ENCODE measurements around the gene RCVRN.

Gene RCVRN

DNA sequence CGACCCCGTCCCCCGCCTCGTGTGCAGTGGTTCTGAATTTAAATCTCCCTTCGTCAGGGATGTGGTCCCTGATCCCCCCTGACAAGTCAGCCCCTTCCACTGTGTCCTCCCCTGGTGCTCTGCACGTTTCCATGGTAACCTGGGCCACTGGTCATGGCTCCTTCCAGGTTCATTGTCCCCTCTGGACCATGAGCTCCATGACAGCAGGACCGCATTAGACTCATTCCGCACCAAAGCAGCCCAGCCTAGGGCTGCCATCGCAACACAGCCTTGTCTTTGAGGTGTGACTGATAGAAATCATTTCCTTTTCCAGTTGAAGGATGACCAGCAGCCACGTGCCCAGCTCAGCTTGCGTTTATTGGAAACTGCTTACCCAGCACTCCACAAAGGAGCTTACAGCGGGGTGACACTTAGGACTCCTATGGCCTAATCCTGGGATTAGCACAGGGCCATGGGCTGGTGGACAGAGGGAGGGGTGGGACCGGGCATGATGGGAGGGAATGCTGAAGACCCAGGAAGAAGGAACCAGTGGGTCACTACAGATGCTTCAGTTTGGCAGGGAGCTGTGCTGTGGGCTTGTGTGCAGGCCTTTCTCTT is 7.6 kb downstream of the RCVRN start:
- Histone ChIP-seq H3K27me3 (ENCODE audit: insufficient read depth, low read length, poor library complexity, severe bottlenecking) (no peaks in the 10 kb centered on the region), H4K20me1 (ENCODE audit: insufficient read depth, low read length, poor library complexity, severe bottlenecking) (no peaks in the 10 kb centered on the region)
- no peak for TF ChIP-seq EZH2phosphoT487 (IDR thresholded peaks at IDR 0.05; ENCODE audit: borderline replicate concordance)
- TF ChIP-seq, protein P1, sequence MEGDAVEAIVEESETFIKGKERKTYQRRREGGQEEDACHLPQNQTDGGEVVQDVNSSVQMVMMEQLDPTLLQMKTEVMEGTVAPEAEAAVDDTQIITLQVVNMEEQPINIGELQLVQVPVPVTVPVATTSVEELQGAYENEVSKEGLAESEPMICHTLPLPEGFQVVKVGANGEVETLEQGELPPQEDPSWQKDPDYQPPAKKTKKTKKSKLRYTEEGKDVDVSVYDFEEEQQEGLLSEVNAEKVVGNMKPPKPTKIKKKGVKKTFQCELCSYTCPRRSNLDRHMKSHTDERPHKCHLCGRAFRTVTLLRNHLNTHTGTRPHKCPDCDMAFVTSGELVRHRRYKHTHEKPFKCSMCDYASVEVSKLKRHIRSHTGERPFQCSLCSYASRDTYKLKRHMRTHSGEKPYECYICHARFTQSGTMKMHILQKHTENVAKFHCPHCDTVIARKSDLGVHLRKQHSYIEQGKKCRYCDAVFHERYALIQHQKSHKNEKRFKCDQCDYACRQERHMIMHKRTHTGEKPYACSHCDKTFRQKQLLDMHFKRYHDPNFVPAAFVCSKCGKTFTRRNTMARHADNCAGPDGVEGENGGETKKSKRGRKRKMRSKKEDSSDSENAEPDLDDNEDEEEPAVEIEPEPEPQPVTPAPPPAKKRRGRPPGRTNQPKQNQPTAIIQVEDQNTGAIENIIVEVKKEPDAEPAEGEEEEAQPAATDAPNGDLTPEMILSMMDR (conservative IDR thresholded peaks at IDR 0.05; ENCODE audit: low read length), result no peak

DNA sequence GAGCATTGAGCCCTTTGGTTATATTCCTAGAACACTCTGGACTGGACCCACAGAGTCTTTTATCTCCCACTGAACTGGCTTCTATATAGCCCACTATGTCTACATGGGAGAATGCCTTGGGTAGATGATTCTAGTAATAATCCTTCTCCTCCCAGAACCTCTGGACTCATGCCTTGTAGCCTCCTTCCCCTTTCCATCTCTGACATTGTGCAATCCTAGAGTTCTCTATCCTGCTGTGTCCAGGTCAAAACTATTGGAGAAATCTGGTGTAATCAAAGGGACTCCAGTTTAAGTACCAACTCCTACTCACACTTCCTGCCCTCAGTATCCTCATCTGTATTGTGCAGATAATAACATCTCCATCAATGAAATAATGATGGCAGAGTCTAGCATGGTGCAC is 9.1 kb downstream of the RCVRN start:
- Histone ChIP-seq H3K4me1 (ENCODE audit: insufficient read depth, low read length, poor library complexity, severe bottlenecking) (no peaks in the 10 kb centered on the region), H3K27me3 (ENCODE audit: insufficient read depth, low read length, poor library complexity, severe bottlenecking) (no peaks in the 10 kb centered on the region)

More for the DNA sequence above, 7.6 kb downstream of the RCVRN start:
- Histone ChIP-seq H3K4me2 (ENCODE audit: low read depth, low read length, poor library complexity, severe bottlenecking) (no peak overlapping the region), H3K79me2 (ENCODE audit: insufficient read depth, low read length) (no peaks in the 10 kb centered on the region), H3K9me2 (replicated peaks; ENCODE audit: low read depth, low read length) (no peaks in the 10 kb centered on the region), H3K4me3 (ENCODE audit: low read length, poor library complexity, severe bottlenecking) (no peak overlapping the region), H3K9ac (ENCODE audit: low read depth, low read length, poor library complexity, severe bottlenecking) (no peak overlapping the region), H3K9me3 (ENCODE audit: insufficient read depth, low read depth, low read length) (no peaks in the 10 kb centered on the region), H3F3A (ENCODE audit: low read depth) (no peaks in the 10 kb centered on the region), H2AFZ (ENCODE audit: low read length) (no peak overlapping the region), H3K4me1 (ENCODE audit: insufficient read depth, low read length, poor library complexity, severe bottlenecking) (no peaks in the 10 kb centered on the region), H3K36me3 (ENCODE audit: insufficient read depth, low read length) (no peaks in the 10 kb centered on the region)

DNA sequence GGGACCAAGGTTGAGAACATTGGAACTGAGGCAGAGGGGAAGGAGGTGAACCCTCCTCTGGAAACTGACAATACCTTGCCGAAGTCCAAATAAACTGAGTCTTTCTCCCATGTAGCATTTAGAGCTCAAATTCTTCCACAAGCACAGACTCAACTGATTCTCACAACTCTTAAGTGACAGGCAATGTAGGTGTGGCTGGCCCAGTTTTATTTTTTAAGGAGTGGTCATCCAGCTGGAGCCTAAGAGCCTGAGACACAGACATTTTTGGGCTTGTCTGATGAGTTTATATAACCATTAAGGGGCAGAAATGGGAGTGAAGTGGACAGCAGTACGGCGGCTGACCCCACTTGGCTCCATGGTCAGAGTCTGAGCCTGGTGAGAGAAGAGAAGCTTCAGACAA is 10.8 kb downstream of the RCVRN start:
- no peaks in the 10 kb centered on the region for H3K9me3 ChIP-seq (ENCODE audit: insufficient read depth, low read depth, low read length)
- no peaks in the 10 kb centered on the region for H4K20me1 ChIP-seq (ENCODE audit: insufficient read depth, low read length, poor library complexity, severe bottlenecking)
- no peaks in the 10 kb centered on the region for H3K27me3 ChIP-seq (ENCODE audit: insufficient read depth, low read length, poor library complexity, severe bottlenecking)
- H3K79me2 ChIP-seq (ENCODE audit: insufficient read depth, low read length), result no peaks in the 10 kb centered on the region
- no peaks in the 10 kb centered on the region for H3K4me1 ChIP-seq (ENCODE audit: insufficient read depth, low read length, poor library complexity, severe bottlenecking)
- H3K36me3 ChIP-seq (ENCODE audit: insufficient read depth, low read length), result no peaks in the 10 kb centered on the region
- no peak overlapping the region for H3K9ac ChIP-seq (ENCODE audit: low read depth, low read length, poor library complexity, severe bottlenecking)
- H3F3A ChIP-seq (ENCODE audit: low read depth), result no peaks in the 10 kb centered on the region
- H3K9me2 ChIP-seq (replicated peaks; ENCODE audit: low read depth, low read length), result no peaks in the 10 kb centered on the region
- no peak overlapping the region for H3K4me3 ChIP-seq (ENCODE audit: low read length, poor library complexity, severe bottlenecking)
- H3K4me2 ChIP-seq (ENCODE audit: low read depth, low read length, poor library complexity, severe bottlenecking), result no peak overlapping the region
- no peak overlapping the region for H2AFZ ChIP-seq (ENCODE audit: low read length)
- TF ChIP-seq, protein P1 (conservative IDR thresholded peaks at IDR 0.05; ENCODE audit: low read length), result no peak
- TF ChIP-seq EZH2phosphoT487 (IDR thresholded peaks at IDR 0.05; ENCODE audit: borderline replicate concordance), result no peak

More for the DNA sequence above, 9.1 kb downstream of the RCVRN start:
- Histone ChIP-seq H3K79me2 (ENCODE audit: insufficient read depth, low read length) (no peaks in the 10 kb centered on the region), H3K4me2 (ENCODE audit: low read depth, low read length, poor library complexity, severe bottlenecking) (no peak overlapping the region), H3K9ac (ENCODE audit: low read depth, low read length, poor library complexity, severe bottlenecking) (no peak overlapping the region), H3K4me3 (ENCODE audit: low read length, poor library complexity, severe bottlenecking) (no peak overlapping the region), H3F3A (ENCODE audit: low read depth) (no peaks in the 10 kb centered on the region), H3K9me3 (ENCODE audit: insufficient read depth, low read depth, low read length) (no peaks in the 10 kb centered on the region), H3K36me3 (ENCODE audit: insufficient read depth, low read length) (no peaks in the 10 kb centered on the region), H2AFZ (ENCODE audit: low read length) (no peak overlapping the region), H3K9me2 (replicated peaks; ENCODE audit: low read depth, low read length) (no peaks in the 10 kb centered on the region), H4K20me1 (ENCODE audit: insufficient read depth, low read length, poor library complexity, severe bottlenecking) (no peaks in the 10 kb centered on the region)
- TF ChIP-seq, protein P1 (conservative IDR thresholded peaks at IDR 0.05; ENCODE audit: low read length), result no peak
- no peak for TF ChIP-seq EZH2phosphoT487 (IDR thresholded peaks at IDR 0.05; ENCODE audit: borderline replicate concordance)

Measured in Loucy (cell line).